HUES64 (cell line): ENCODE results near the gene ASB12.

ENCODE experiments used
- H3K27ac ChIP-seq: 2 replicates; pipeline ENCODE4 v1.7.0; 2013; ENCODE audit warnings: low read depth, low read length, inconsistent platforms
- H3K27me3 ChIP-seq: 2 replicates; pipeline ENCODE4 v1.6.1; 2013; ENCODE audit warnings: mild to moderate bottlenecking, low read length; ENCODE audit not compliant: insufficient read depth
- H3K36me3 ChIP-seq: 2 replicates; pipeline ENCODE4 v1.6.1; 2013; ENCODE audit warnings: mild to moderate bottlenecking, low read length; ENCODE audit not compliant: insufficient read depth
- H3K4me1 ChIP-seq: 2 replicates; pipeline ENCODE4 v1.6.1; 2013; ENCODE audit warnings: mild to moderate bottlenecking, low read length, moderate library complexity; ENCODE audit not compliant: insufficient read depth
- H3K4me3 ChIP-seq: 2 replicates; pipeline ENCODE4 v1.5.1; 2013; ENCODE audit warnings: mild to moderate bottlenecking, low read length, moderate library complexity
- H3K9ac ChIP-seq: 2 replicates; pipeline ENCODE4 v1.6.1; 2013; ENCODE audit warnings: mild to moderate bottlenecking, low read depth, low read length
- H3K9me3 ChIP-seq: 2 replicates; pipeline ENCODE4 v1.6.1; 2013; ENCODE audit warnings: low read depth, low read length; ENCODE audit not compliant: insufficient read depth
- WGBS: fragments of 150-250, 120-280 bp; methylation state at CpG from one replicate; pipeline ENCODE4 v1.1.7; 2013; ENCODE audit warnings: missing lambda C conversion rate; 5-methylcytosine and 5-hydroxymethylcytosine counted together

Gene ASB12

GRCh38 chrX:64184396-64184795 lies 46.0 kb downstream of the ASB12 start:
- H3K9me3 ChIP-seq: no peaks in the 10 kb centered on the region
- 98% methylated on average over 2 of the region's 2 CpGs for WGBS
- no peak overlapping the region for H3K27ac ChIP-seq
- H3K4me1 ChIP-seq: no peaks in the 10 kb centered on the region
- H3K36me3 ChIP-seq: no peaks in the 10 kb centered on the region
- no peak overlapping the region for H3K4me3 ChIP-seq
- H3K27me3 ChIP-seq: no peaks in the 10 kb centered on the region
- H3K9ac ChIP-seq: no peak overlapping the region

GRCh38 chrX:64182208-64182607 lies 48.2 kb downstream of the ASB12 start:
- Histone ChIP-seq H3K4me1 (no peaks in the 10 kb centered on the region), H3K4me3 (no peak overlapping the region), H3K9me3 (no peaks in the 10 kb centered on the region), H3K36me3 (no peaks in the 10 kb centered on the region), H3K27me3 (no peaks in the 10 kb centered on the region), H3K9ac (no peak overlapping the region), H3K27ac (no peak overlapping the region)
- 100% methylated on average over 2 of the region's 2 CpGs for WGBS

- Histone ChIP-seq H3K27me3 (no peaks in the 10 kb centered on the region), H3K9ac (no peak overlapping the region), H3K9me3 (no peaks in the 10 kb centered on the region), H3K4me1 (no peaks in the 10 kb centered on the region), H3K36me3 (no peaks in the 10 kb centered on the region), H3K27ac (no peak overlapping the region), H3K4me3 (no peak overlapping the region)
These were observed 53.5 kb downstream of the ASB12 start for GRCh38 chrX:64176876-64177275.
